Endothelial cell of umbilical vein (primary cell): ENCODE data around the gene TMEM151A. TPM values are rescaled to one million over a fixed set of nuclear protein-coding genes. Genes with fewer than 3 reads are reported as not detected.
A peak's percentile ranks its signal among the peaks of the same experiment; 100 is the strongest.
"Not testable (repeated sequence)": the region's sequence is repeated elsewhere in the genome, so short reads cannot be mapped to it uniquely, and the experiment has no call there.

Experiments used
- BruUV-seq: library from RNA; stranded (reverse); fragments of 400-500 nt; replicated peaks from 2 replicates; lab custom pipeline; 2021; lab: Mats Ljungman, UMichigan
- CTCF ChIA-PET: fragments of 300-600, 350-600 bp; sonication (Branson Sonifier 250); formaldehyde crosslinking; loops from one replicate; lab custom pipeline; 2021; ENCODE audit warnings: antibody characterized with exemption, inconsistent platforms; lab: Charles Lee
- POLR2A ChIA-PET: fragments of 300-600, 350-600 bp; sonication (Branson Sonifier 250); formaldehyde crosslinking; loops from one replicate; lab custom pipeline; 2021; ENCODE audit warnings: antibody characterized with exemption, inconsistent platforms; lab: Charles Lee
- DNase-seq: peaks from one replicate; pipeline ENCODE4 v3.0.0-alpha.2; 2011; ENCODE audit warnings: low read depth, low spot score
- FAIRE-seq: peaks from 2 replicates; lab custom pipeline; 2011; peaks lifted over from hg19 to GRCh38; lab: Jason Lieb, UNC
- H2AFZ ChIP-seq: 2 replicates; pipeline ENCODE4 v1.6.0; 2012; ENCODE audit warnings: low read depth, low read length, control low read depth, inconsistent platforms
- H3K27ac ChIP-seq: 2 replicates; pipeline ENCODE4 v1.5.1; 2011; ENCODE audit warnings: low read depth, mild to moderate bottlenecking, control low read depth, low read length, moderate library complexity; ENCODE audit not compliant: insufficient read depth
- H3K27me3 ChIP-seq, 2 experiments: 2 replicates each; pipeline versions ENCODE4 v1.6.0 to v1.6.1; 2011; ENCODE audit warnings: low read length in 2 of 2, mixed read lengths in 1 of 2; ENCODE audit not compliant: control insufficient read depth in 2 of 2, insufficient read depth in 2 of 2
- H3K36me3 ChIP-seq, 2 experiments: 2 replicates in 1 of 2; 3 replicates in 1 of 2; pipeline ENCODE4 v1.5.1; 2011; ENCODE audit warnings: low read length in 2 of 2, mild to moderate bottlenecking in 1 of 2, moderate library complexity in 1 of 2; ENCODE audit not compliant: control insufficient read depth in 2 of 2, insufficient read depth in 2 of 2; ENCODE audit errors: extremely low read depth in 1 of 2
- H3K4me1 ChIP-seq: 3 replicates; pipeline ENCODE4 v1.5.1; 2011; ENCODE audit warnings: mild to moderate bottlenecking, low read length; ENCODE audit not compliant: control insufficient read depth, insufficient read depth; ENCODE audit errors: extremely low read depth
- H3K4me2 ChIP-seq: 2 replicates; pipeline ENCODE4 v1.6.1; 2011; ENCODE audit warnings: low read length, control low read depth, mixed read lengths; ENCODE audit not compliant: insufficient read depth
- H3K4me3 ChIP-seq, 3 experiments: fragments of 200-600 bp in 1 of 3; sonication (generic), shearing (Covaris generic) in 1 of 3; replicated peaks in 1 of 3; 2 replicates each; pipeline ENCODE4 v1.5.1; 2011 to 2016; ENCODE audit warnings: control low read depth in 3 of 3, low read length in 3 of 3, mild to moderate bottlenecking in 2 of 3, inconsistent platforms in 1 of 3, low read depth in 1 of 3, moderate library complexity in 1 of 3; ENCODE audit not compliant: insufficient read depth in 1 of 3
- H3K79me2 ChIP-seq: 2 replicates; pipeline ENCODE4 v1.6.0; 2012; ENCODE audit warnings: low read length, inconsistent platforms; ENCODE audit not compliant: control insufficient read depth, insufficient read depth
- H3K9ac ChIP-seq: replicated peaks from 2 replicates; pipeline ENCODE3; 2011; ENCODE audit warnings: low read length, control low read depth; ENCODE audit not compliant: insufficient read depth; ENCODE audit errors: extremely low read depth
- H3K9me1 ChIP-seq: replicated peaks from 3 replicates; pipeline ENCODE4 v1.6.0; 2011; ENCODE audit warnings: mild to moderate bottlenecking, low read length; ENCODE audit not compliant: control insufficient read depth, insufficient read depth; ENCODE audit errors: extremely low read depth
- H3K9me3 ChIP-seq: replicated peaks from 2 replicates; pipeline ENCODE4 v1.5.1; 2012; ENCODE audit warnings: low read length, inconsistent platforms; ENCODE audit not compliant: control insufficient read depth, insufficient read depth
- H4K20me1 ChIP-seq: replicated peaks from 2 replicates; pipeline ENCODE3; 2011; ENCODE audit warnings: mild to moderate bottlenecking, low read length; ENCODE audit not compliant: control insufficient read depth, insufficient read depth; ENCODE audit errors: extremely low read depth
- dilution Hi-C: fragments of 300-500 bp; cut with MboI; formaldehyde crosslinking; loops from one replicate; pipeline ENCODE4 v1.15.0; 2019; ENCODE audit warnings: low sequenced_read_pairs; ENCODE audit not compliant: extremely low pct_ligation_motif_present
- intact Hi-C: fragments of 100-400 bp; cut with micrococcal nuclease; formaldehyde crosslinking; loops from one replicate; pipeline ENCODE4 v1.10.0; 2022
- polyA plus RNA-seq, 4 experiments: library from polyadenylated mRNA; depleted of rRNA in 3 of 4; stranded (reverse) in 3 of 4; unstranded in 1 of 4; fragments of >200 nt; gene quantifications; 2 replicates each; pipeline versions ENCODE4 v1.2.1 to v1.2.3, GENCODE V29; 2011 to 2012; ENCODE audit warnings: missing spikeins in 1 of 4
- total RNA-seq: library from RNA; stranded (reverse); gene quantifications from 2 replicates; pipeline ENCODE4 v1.2.3, GENCODE V29; 2021

Gene TMEM151A
- total and polyA plus RNA-seq, 2 donors (not counting 3 experiments of a cell fraction or from before 2014, with no cell fraction given): not detected

DNA sequence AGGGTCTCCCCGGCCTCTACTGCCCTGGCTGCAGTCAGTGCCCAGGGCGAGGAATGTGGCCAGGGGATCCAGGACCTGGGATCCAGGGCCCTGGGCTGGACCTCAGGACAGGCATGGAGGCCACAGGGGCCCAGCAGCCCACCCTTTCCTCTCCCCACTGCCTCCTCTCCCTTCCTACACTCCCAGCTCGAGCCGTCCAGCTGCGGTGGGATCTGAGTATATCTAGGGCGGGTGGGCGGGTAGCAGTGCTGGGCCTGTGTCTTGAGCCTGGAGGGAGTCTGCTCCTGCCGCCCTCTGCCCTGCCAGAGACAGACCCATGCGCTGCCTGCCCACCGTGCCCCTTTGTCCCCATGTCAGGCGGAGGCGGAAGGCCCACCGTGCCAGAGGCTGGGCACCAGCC is 15.1 kb upstream of the TMEM151A start:
- POLR2A ChIA-PET, BruUV-seq, H4K20me1 ChIP-seq: not testable (repeated sequence)

DNA sequence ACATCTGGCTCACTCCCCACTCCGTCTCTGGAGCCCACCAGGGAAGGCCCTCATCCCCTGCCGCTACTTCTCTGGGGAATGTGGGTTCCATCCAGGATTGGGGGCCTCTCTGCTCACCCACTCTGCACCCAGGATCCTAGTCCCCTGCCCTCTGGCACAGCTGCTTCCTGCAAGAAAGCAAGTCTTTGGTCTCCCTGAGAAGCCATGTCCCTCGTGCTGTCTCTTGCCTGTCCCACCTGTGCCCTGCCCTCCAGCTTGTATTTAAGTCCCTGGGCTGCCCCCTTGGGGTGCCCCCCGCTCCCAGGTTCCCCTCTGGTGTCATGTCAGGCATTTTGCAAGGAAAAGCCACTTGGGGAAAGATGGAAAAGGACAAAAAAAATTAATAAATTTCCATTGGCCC is 14.6 kb upstream of the TMEM151A start:
- peaks cover 13 to 35% of the 10 kb centered on the region in 2 experiments for H3K36me3 ChIP-seq
- H2AFZ ChIP-seq, H3K4me2 ChIP-seq, H3K4me3 ChIP-seq, H3K9me1 ChIP-seq, H3K9me3 ChIP-seq, POLR2A ChIA-PET, DNase-seq, CTCF ChIA-PET, H3K4me1 ChIP-seq, dilution Hi-C loops, H3K27ac ChIP-seq, H4K20me1 ChIP-seq, H3K27me3 ChIP-seq, intact Hi-C loops, H3K79me2 ChIP-seq, H3K9ac ChIP-seq: not testable (repeated sequence)
- FAIRE-seq: peak; percentile 33
- BruUV-seq: TSS peak; percentile 66

More for the DNA sequence above, 15.1 kb upstream of the TMEM151A start:
- dilution Hi-C loops, DNase-seq, H3K9me1 ChIP-seq, FAIRE-seq, CTCF ChIA-PET, H3K4me2 ChIP-seq, H3K9ac ChIP-seq, H3K27ac ChIP-seq, H3K9me3 ChIP-seq, intact Hi-C loops, H3K4me3 ChIP-seq, H2AFZ ChIP-seq, H3K79me2 ChIP-seq, H3K4me1 ChIP-seq, H3K27me3 ChIP-seq: not testable (repeated sequence)
- peaks cover 14 to 38% of the 10 kb centered on the region in 2 experiments for H3K36me3 ChIP-seq
